Smooth muscle cell (in vitro differentiated cells): ENCODE data around the gene NXPH3. TPM values are rescaled to one million over a fixed set of nuclear protein-coding genes. Genes with fewer than 3 reads are reported as not detected.
A peak's percentile ranks its signal among the peaks of the same experiment; 100 is the strongest.

Experiments
- DNase-seq: peaks from one replicate; lab custom pipeline; 2025; ENCODE audit not compliant: unreplicated experiment; lab: John Stamatoyannopoulos, UW
- H2AFZ ChIP-seq: fragments of 200-600 bp; sonication (generic); 2 replicates; pipeline ENCODE4 v1.6.0; 2016; ENCODE audit warnings: antibody characterized with exemption, low read depth, mild to moderate bottlenecking
- H3F3A ChIP-seq: fragments of 200-600 bp; sonication (generic); 2 replicates; pipeline ENCODE4 v1.6.0; 2017; ENCODE audit warnings: antibody characterized with exemption, low read depth
- H3K27ac ChIP-seq: fragments of 200-600 bp; sonication (generic); 2 replicates; pipeline ENCODE4 v1.5.1; 2016; ENCODE audit warnings: low read depth, mild to moderate bottlenecking
- H3K27me3 ChIP-seq: fragments of 200-600 bp; sonication (generic); 2 replicates; pipeline ENCODE4 v1.6.1; 2016; ENCODE audit warnings: low read depth, mild to moderate bottlenecking
- H3K36me3 ChIP-seq: fragments of 200-600 bp; sonication (generic); 2 replicates; pipeline ENCODE4 v1.5.1; 2016; ENCODE audit warnings: low read depth
- H3K4me1 ChIP-seq: fragments of 200-600 bp; sonication (generic); 2 replicates; pipeline ENCODE4 v1.5.1; 2016; ENCODE audit warnings: low read depth
- H3K4me2 ChIP-seq: fragments of 200-600 bp; sonication (generic); 2 replicates; pipeline ENCODE4 v1.6.0; 2016; ENCODE audit warnings: mild to moderate bottlenecking
- H3K4me3 ChIP-seq: fragments of 200-600 bp; sonication (generic); 2 replicates; pipeline ENCODE4 v1.5.1; 2016; ENCODE audit warnings: mild to moderate bottlenecking
- H3K79me2 ChIP-seq: fragments of 200-600 bp; sonication (generic); 2 replicates; pipeline ENCODE4 v1.6.0; 2016; ENCODE audit warnings: low read depth, mild to moderate bottlenecking
- H3K9ac ChIP-seq: fragments of 200-600 bp; sonication (generic); 2 replicates; pipeline ENCODE4 v1.6.0; 2016; ENCODE audit warnings: low read depth
- H3K9me3 ChIP-seq: fragments of 200-600 bp; sonication (generic); replicated peaks from 2 replicates; pipeline ENCODE4 v1.5.1; 2016; ENCODE audit warnings: low read depth
- H4K20me1 ChIP-seq: fragments of 200-600 bp; sonication (generic); 2 replicates; pipeline ENCODE4 v1.6.0; 2016; ENCODE audit warnings: low read depth
- CTCF ChIP-seq: fragments of 200-600 bp; sonication (generic); IDR thresholded peaks from 2 replicates; pipeline ENCODE4 v1.5.1; 2017; ENCODE audit warnings: borderline replicate concordance, mild to moderate bottlenecking, antibody characterized with exemption; ENCODE audit not compliant: insufficient read depth, poor library complexity, severe bottlenecking
- whole genome bisulfite sequencing: methylation state at CpG from one replicate; pipeline ENCODE4 v1.1.7; 2016; ENCODE audit warnings: low lambda C conversion rate; 5-methylcytosine and 5-hydroxymethylcytosine counted together
- polyA plus RNA-seq: library from polyadenylated mRNA; unstranded; fragments of >200 nt; fragmentation: Nextera tagmentation; extraction: Ambion mirVana; gene quantifications from 2 replicates; pipeline ENCODE4 v1.2.1, GENCODE V29; 2016
- total RNA-seq: library from RNA; depleted of rRNA; stranded (reverse); fragments of >200 nt; gene quantifications from 2 replicates; pipeline ENCODE4 v1.2.3, GENCODE V29; 2014

NXPH3 gene
- total and polyA plus RNA-seq, 2 experiments from 2014 or later: 1.5 to 3.6 TPM

GRCh38 chr17:49603238-49603637, 27.6 kb downstream of the NXPH3 start:
- Histone ChIP-seq H3K79me2 (no peaks in the 10 kb centered on the region), H3K4me3 (no peak overlapping the region), H3K9ac (no peak overlapping the region), H4K20me1 (peaks cover 4% of the 10 kb centered on the region), H3K9me3 (no peaks in the 10 kb centered on the region), H3K27ac (peak overlapping the region; percentile 28), H3K27me3 (no peaks in the 10 kb centered on the region), H3K4me1 (peaks cover 32% of the 10 kb centered on the region), H3K36me3 (peaks cover 28% of the 10 kb centered on the region), H2AFZ (no peak overlapping the region), H3K4me2 (no peak overlapping the region), H3F3A (no peaks in the 10 kb centered on the region)
- no peak for TF ChIP-seq CTCF
- WGBS: 39% methylated on average over 3 of the region's 3 CpGs
- no peak for DNase-seq

GRCh38 chr17:49603720-49604119, 28.0 kb downstream of the NXPH3 start:
- Histone ChIP-seq H3K4me2 (no peak overlapping the region), H3K27me3 (no peaks in the 10 kb centered on the region), H4K20me1 (peaks cover 3% of the 10 kb centered on the region), H3K4me3 (no peak overlapping the region), H3F3A (no peaks in the 10 kb centered on the region), H3K79me2 (no peaks in the 10 kb centered on the region), H3K36me3 (peaks cover 28% of the 10 kb centered on the region), H3K9ac (no peak overlapping the region), H3K27ac (peak overlapping the region; percentile 28), H3K4me1 (peaks cover 32% of the 10 kb centered on the region), H3K9me3 (no peaks in the 10 kb centered on the region), H2AFZ (no peak overlapping the region)
- no peak for DNase-seq
- peak; percentile 7 for TF ChIP-seq CTCF
- WGBS: 59% methylated on average over 2 of the region's 2 CpGs

- no peak for DNase-seq
- H3K27ac ChIP-seq: no peak overlapping the region
- H3K4me2 ChIP-seq: no peak overlapping the region
- H4K20me1 ChIP-seq: no peaks in the 10 kb centered on the region
- no peaks in the 10 kb centered on the region for H3K27me3 ChIP-seq
- no peak for TF ChIP-seq CTCF
- H2AFZ ChIP-seq: no peak overlapping the region
- H3K9ac ChIP-seq: no peak overlapping the region
- no peaks in the 10 kb centered on the region for H3K9me3 ChIP-seq
- no peaks in the 10 kb centered on the region for H3F3A ChIP-seq
- peaks cover 32% of the 10 kb centered on the region for H3K36me3 ChIP-seq
- WGBS: 93% methylated on average over 7 of the region's 7 CpGs
- no peak overlapping the region for H3K4me3 ChIP-seq
- H3K79me2 ChIP-seq: no peaks in the 10 kb centered on the region
- peaks cover 32% of the 10 kb centered on the region for H3K4me1 ChIP-seq
Observed at GRCh38 chr17:49604314-49604869, 28.7 kb downstream of the NXPH3 start.
